HepG2 (cell line): ENCODE data around the gene SYNDIG1. TPM values are rescaled to one million over a fixed set of nuclear protein-coding genes. Genes with fewer than 3 reads are reported as not detected.

Experiments
- ATAC-seq: fragments of 200-7000 bp; cut with Tn5 transposase; 3 replicates; pipeline ENCODE4 v1.9.1; 2020; ENCODE audit warnings: mild to moderate bottlenecking, moderate library complexity
- BruUV-seq: library from RNA; stranded (reverse); fragments of 400-500 nt; replicated peaks from 2 replicates; lab custom pipeline; 2021; lab: Mats Ljungman, UMichigan
- CTCF ChIA-PET: fragments of 300-600 bp; formaldehyde crosslinking; extraction: SDS; loops from one replicate; lab custom pipeline; 2021; ENCODE audit warnings: low total read pairs, inconsistent platforms, low intra/inter-chr PET ratio; lab: Yijun Ruan, JAX
- POLR2A ChIA-PET: fragments of 350-600 bp; sonication (Branson Sonifier 250); formaldehyde crosslinking; loops from one replicate; lab custom pipeline; 2020; ENCODE audit warnings: antibody characterized with exemption, inconsistent platforms; lab: Yijun Ruan, JAX
- DNase-seq: peaks from one replicate; pipeline ENCODE4 v3.0.0-alpha.2; 2015; ENCODE audit warnings: low spot score
- FAIRE-seq: peaks from 3 replicates; lab custom pipeline; 2011; peaks lifted over from hg19 to GRCh38; lab: Jason Lieb, UNC
- H2AFZ ChIP-seq: one replicate; pipeline ENCODE4 v1.6.1; 2011; ENCODE audit warnings: low read length, inconsistent platforms
- H3K27ac ChIP-seq: fragments of 300-600 bp; 3 replicates; pipeline ENCODE4 v1.8.0; 2011; ENCODE audit warnings: mixed run types, mild to moderate bottlenecking, mixed read lengths, low read length, inconsistent platforms; ENCODE audit not compliant: insufficient read depth; ENCODE audit errors: extremely low read length
- H3K27me3 ChIP-seq, 2 experiments: fragments of 200-600 bp in 1 of 2; 2 replicates in 1 of 2; 3 replicates in 1 of 2; pipeline versions ENCODE4 v1.6.0 to v1.8.0; 2011; ENCODE audit warnings: low read length in 2 of 2, mild to moderate bottlenecking in 2 of 2, moderate library complexity in 2 of 2, inconsistent platforms in 1 of 2; ENCODE audit not compliant: insufficient read depth in 2 of 2, control insufficient read depth in 1 of 2
- H3K36me3 ChIP-seq, 2 experiments: fragments of 200-600 bp in 1 of 2; replicated peaks in 1 of 2; 2 replicates in 1 of 2; 3 replicates in 1 of 2; pipeline versions ENCODE4 v1.5.1 to v1.8.0; 2011; ENCODE audit warnings: low read length in 2 of 2, inconsistent platforms in 1 of 2; ENCODE audit not compliant: insufficient read depth in 2 of 2, control insufficient read depth in 1 of 2
- H3K4me1 ChIP-seq: 2 replicates; pipeline ENCODE4 v1.5.1; 2012; ENCODE audit warnings: low read length, inconsistent platforms; ENCODE audit not compliant: insufficient read depth
- H3K4me2 ChIP-seq: 2 replicates; pipeline ENCODE4 v1.6.0; 2011; ENCODE audit warnings: low read depth, low read length, inconsistent platforms
- H3K4me3 ChIP-seq, 3 experiments: fragments of 200-600 bp in 1 of 3; sonication (generic), shearing (Covaris generic) in 1 of 3; replicated peaks in 1 of 3; 2 replicates each; pipeline ENCODE4 v1.5.1; 2011 to 2016; ENCODE audit warnings: low read length in 3 of 3, inconsistent platforms in 2 of 3, low read depth in 2 of 3, mild to moderate bottlenecking in 2 of 3, control low read depth in 1 of 3, mixed read lengths in 1 of 3; ENCODE audit not compliant: insufficient read depth in 1 of 3
- H3K79me2 ChIP-seq: one replicate; pipeline ENCODE4 v1.6.1; 2011; ENCODE audit warnings: low read length, inconsistent platforms; ENCODE audit not compliant: insufficient read depth
- H3K9ac ChIP-seq: 2 replicates; pipeline ENCODE4 v1.6.0; 2011; ENCODE audit warnings: mild to moderate bottlenecking, low read depth, low read length, inconsistent platforms; ENCODE audit not compliant: insufficient read depth
- H3K9me3 ChIP-seq: 2 replicates; pipeline ENCODE4 v1.5.1; 2012; ENCODE audit warnings: mild to moderate bottlenecking, low read length
- H4K20me1 ChIP-seq: 2 replicates; pipeline ENCODE4 v1.6.0; 2011; ENCODE audit warnings: inconsistent platforms, mild to moderate bottlenecking, low read length, moderate library complexity; ENCODE audit not compliant: insufficient read depth
- CBFB ChIP-seq: sonication (generic); formaldehyde crosslinking; IDR thresholded peaks from 2 replicates; pipeline ENCODE4 v1.4.0; 2020; ENCODE audit warnings: missing genetic modification reagents
- IRF9 ChIP-seq: sonication (generic); formaldehyde crosslinking; IDR thresholded peaks from 2 replicates; pipeline ENCODE4 v1.8.0; 2022; ENCODE audit warnings: missing genetic modification reagents, mild to moderate bottlenecking, borderline replicate concordance
- NONO ChIP-seq, 2 experiments: fragments of 450-650 bp in 1 of 2; sonication (generic) in 1 of 2; formaldehyde crosslinking in 1 of 2; IDR thresholded peaks in 1 of 2; conservative IDR thresholded peaks in 1 of 2; 2 replicates each; pipeline versions ENCODE4 v1.6.1 to v1.8.0; 2017 to 2022; ENCODE audit warnings: mild to moderate bottlenecking in 1 of 2, missing genetic modification reagents in 1 of 2, moderate library complexity in 1 of 2
- NR0B2 ChIP-seq: sonication (generic); formaldehyde crosslinking; IDR thresholded peaks from 2 replicates; pipeline ENCODE4 v1.4.0; 2020; ENCODE audit warnings: mild to moderate bottlenecking, missing genetic modification reagents
- NR2F1 ChIP-seq, 2 experiments: fragments of 450-650 bp in 1 of 2; formaldehyde crosslinking in 1 of 2; IDR thresholded peaks; 2 replicates each; pipeline versions ENCODE4 v1.5.0 to v1.6.1; 2016 to 2020; ENCODE audit warnings: mild to moderate bottlenecking in 1 of 2, missing compliant biosample characterization in 1 of 2, missing genetic modification reagents in 1 of 2, moderate library complexity in 1 of 2
- PHF5A ChIP-seq: IDR thresholded peaks from one replicate; pipeline ENCODE4 v1.6.1; 2018; ENCODE audit warnings: low read depth, missing genetic modification reagents; ENCODE audit not compliant: unreplicated experiment
- RBAK ChIP-seq: sonication (generic); formaldehyde crosslinking; IDR thresholded peaks from 2 replicates; pipeline ENCODE4 v1.5.1; 2020; ENCODE audit warnings: mild to moderate bottlenecking, missing genetic modification reagents
- THYN1 ChIP-seq: sonication (generic); formaldehyde crosslinking; IDR thresholded peaks from 2 replicates; pipeline ENCODE4 v1.8.1; 2023; ENCODE audit warnings: low read depth, mild to moderate bottlenecking, moderate library complexity, missing genetic modification reagents, borderline replicate concordance
- ZFP82 ChIP-seq: sonication (generic); formaldehyde crosslinking; IDR thresholded peaks from 2 replicates; pipeline ENCODE4 v1.5.1; 2020; ENCODE audit warnings: mild to moderate bottlenecking, missing genetic modification reagents, borderline replicate concordance
- ZNF20 ChIP-seq: sonication (generic); formaldehyde crosslinking; IDR thresholded peaks from 2 replicates; pipeline ENCODE4 v1.4.0; 2020; ENCODE audit warnings: mild to moderate bottlenecking, moderate library complexity, missing genetic modification reagents
- ZNF235 ChIP-seq: sonication (generic); formaldehyde crosslinking; IDR thresholded peaks from 2 replicates; pipeline ENCODE4 v1.8.1; 2023; ENCODE audit warnings: mild to moderate bottlenecking, missing genetic modification reagents, borderline replicate concordance
- ZNF335 ChIP-seq: sonication (generic); formaldehyde crosslinking; IDR thresholded peaks from 2 replicates; pipeline ENCODE4 v1.4.0; 2020; ENCODE audit warnings: missing genetic modification reagents
- ZNF691 ChIP-seq: sonication (generic); formaldehyde crosslinking; IDR thresholded peaks from 2 replicates; pipeline ENCODE4 v1.4.0; 2020; ENCODE audit warnings: missing genetic modification reagents, low read depth, mild to moderate bottlenecking, borderline replicate concordance
- ZNF703 ChIP-seq: sonication (generic); formaldehyde crosslinking; IDR thresholded peaks from 2 replicates; pipeline ENCODE4 v1.5.1; 2020; ENCODE audit warnings: missing genetic modification reagents, mild to moderate bottlenecking, moderate library complexity, borderline replicate concordance
- ZNF850 ChIP-seq: sonication (generic); formaldehyde crosslinking; conservative IDR thresholded peaks from 2 replicates; pipeline ENCODE4 v1.9.0; 2021; ENCODE audit warnings: mild to moderate bottlenecking, missing genetic modification reagents
- ZSCAN12 ChIP-seq: sonication (generic); formaldehyde crosslinking; IDR thresholded peaks from 2 replicates; pipeline ENCODE4 v1.9.0; 2021; ENCODE audit warnings: mild to moderate bottlenecking, missing genetic modification reagents
- ZSCAN20 ChIP-seq: sonication (generic); formaldehyde crosslinking; IDR thresholded peaks from 2 replicates; pipeline ENCODE4 v1.4.0; 2020; ENCODE audit warnings: missing genetic modification reagents, mild to moderate bottlenecking, borderline replicate concordance
- WGBS: methylation state at CpG from one replicate; pipeline ENCODE4 v1.1.6; 2017; ENCODE audit warnings: low lambda C conversion rate; 5-methylcytosine and 5-hydroxymethylcytosine counted together
- in situ Hi-C: cut with HindIII; loops from 2 replicates; pipeline ENCODE4 v1.10.0; 2017; ENCODE audit warnings: low pct_unique_long_range_greater_than_20kb; ENCODE audit not compliant: extremely low pct_ligation_motif_present
- intact Hi-C: fragments of 100-400 bp; cut with micrococcal nuclease; formaldehyde crosslinking; loops from one replicate; pipeline ENCODE4 v1.10.0; 2022; ENCODE audit not compliant: unreplicated experiment
- polyA plus RNA-seq, 8 experiments: library from polyadenylated mRNA; depleted of rRNA in 3 of 8; stranded (reverse) in 7 of 8; unstranded in 1 of 8; fragments of >200 nt; fragmentation: Illumina TruSeq in 4 of 8; extraction: Trizol in 4 of 8; gene quantifications; 2 replicates each; pipeline versions ENCODE4 v1.2.1 to v1.2.3, GENCODE V29; 2011 to 2016; ENCODE audit warnings: low read depth in 4 of 8, missing spikeins in 1 of 8, mixed read lengths in 1 of 8; ENCODE audit not compliant: insufficient read depth in 1 of 8
- total RNA-seq, 5 experiments: library from RNA; depleted of rRNA; stranded (reverse); fragments of >200 nt; fragmentation: Illumina TruSeq; extraction: Trizol; gene quantifications; 2 replicates each; pipeline ENCODE4 v1.2.3, GENCODE V29; 2016; ENCODE audit warnings: low read depth in 1 of 5

SYNDIG1 gene
- total and polyA plus RNA-seq, 2 of the 13 experiments (the other 11 are each of a cell fraction or from before 2014, with no cell fraction given), result not detected

- TF ChIP-seq NONO (IDR thresholded peaks at IDR 0.05), result no peak
- TF ChIP-seq NONO (CRISPR knock-in tag; conservative IDR thresholded peaks at IDR 0.05), result no peak
- TF ChIP-seq PHF5A (CRISPR knock-in tag), result no peak
- no peak for TF ChIP-seq ZNF691 (CRISPR knock-in tag)
- TF ChIP-seq, all 625 proteins: peak for 0
Measured at GRCh38 chr20:24493661-24494459, 24.4 kb downstream of the SYNDIG1 start (continued).

- H3K9me3 ChIP-seq, result no peaks in the 10 kb centered on the region
- no peak for ATAC-seq
- no TSS peak for BruUV-seq
- intact Hi-C loops (no loop called here), in situ Hi-C loops (no loop called here)
- H3K36me3 ChIP-seq, result no peaks in the 10 kb centered on the region
- no peak overlapping the region for H3K27ac ChIP-seq
- DNase-seq, result no peak
- no peak overlapping the region for H3K4me3 ChIP-seq
- peaks cover 0 to 17% of the 10 kb centered on the region in 2 experiments; a peak in 2 of 5 replicates for H3K27me3 ChIP-seq
- H3K9ac ChIP-seq, result no peak overlapping the region
- no peaks in the 10 kb centered on the region for H4K20me1 ChIP-seq
- 6% methylated on average over 6 of the region's 7 CpGs for WGBS
- no peak for FAIRE-seq
- POLR2A ChIA-PET, result no interaction called here
- no peak overlapping the region for H3K4me2 ChIP-seq
- no peak overlapping the region for H2AFZ ChIP-seq
- TF ChIP-seq THYN1 (CRISPR knock-in tag) (no peak), ZSCAN20 (no peak), ZNF235 (no peak), ZFP82 (CRISPR knock-in tag) (no peak), ZSCAN12 (CRISPR knock-in tag) (no peak), ZNF703 (CRISPR knock-in tag) (no peak), NR0B2 (CRISPR knock-in tag) (no peak), ZNF850 (CRISPR knock-in tag) (no peak), IRF9 (CRISPR knock-in tag) (no peak), ZNF20 (CRISPR knock-in tag) (no peak), RBAK (CRISPR knock-in tag) (no peak), CBFB (no peak), ZNF335 (CRISPR knock-in tag) (no peak), NR2F1 (CRISPR knock-in tag; IDR thresholded peaks at IDR 0.05) (no peak)
- H3K4me1 ChIP-seq, result no peaks in the 10 kb centered on the region
- CTCF ChIA-PET, result no interaction called here
- H3K79me2 ChIP-seq, result no peaks in the 10 kb centered on the region
Measured at GRCh38 chr20:24494460-24494920, 25.1 kb downstream of the SYNDIG1 start.
